HCT116 (cell line): Measurements from ENCODE around the gene KTN1. TPM values are rescaled to one million over a fixed set of nuclear protein-coding genes. Genes with fewer than 3 reads are reported as not detected.

Experiments used
- ATAC-seq: fragments of 200-7000 bp; cut with Tn5 transposase; 2 replicates; pipeline ENCODE4 v1.9.1; 2020; ENCODE audit warnings: mild to moderate bottlenecking, moderate library complexity
- BruUV-seq: library from RNA; stranded (reverse); fragments of 400-500 nt; replicated peaks from 2 replicates; lab custom pipeline; 2021; lab: Mats Ljungman, UMichigan
- CTCF ChIA-PET: fragments of 300-600 bp; sonication (Branson Sonifier 250); formaldehyde crosslinking; loops from one replicate; lab custom pipeline; 2021; ENCODE audit warnings: antibody characterized with exemption; lab: Charles Lee
- POLR2A ChIA-PET: fragments of 300-600, 350-600 bp; sonication (Branson Sonifier 250); formaldehyde crosslinking; loops from one replicate; lab custom pipeline; 2021; ENCODE audit warnings: antibody characterized with exemption; lab: Charles Lee
- RAD21 ChIA-PET, 2 experiments: fragments of 300-600 bp; sonication (Branson Sonifier 250); formaldehyde crosslinking; loops; one replicate each; lab custom pipeline; 2023; ENCODE audit warnings: low total read pairs in 2 of 2; ENCODE audit not compliant: uncharacterized antibody in 2 of 2, unreplicated experiment in 2 of 2, low non-redundant PET in 1 of 2; lab: Charles Lee
- DNase-seq: peaks from one replicate; pipeline ENCODE4 v3.0.0-alpha.2; 2010; ENCODE audit warnings: low read depth, low spot score
- H2AFZ ChIP-seq: fragments of 200-600 bp; shearing (Covaris generic), sonication (generic); 2 replicates; pipeline ENCODE4 v1.6.1; 2017; ENCODE audit warnings: low read depth, mixed run types, mixed read lengths, antibody characterized with exemption, low read length; ENCODE audit not compliant: poor library complexity, severe bottlenecking
- H3K27ac ChIP-seq: 2 replicates; pipeline ENCODE4 v1.5.1; 2012; ENCODE audit warnings: low read depth, low read length
- H3K27me3 ChIP-seq: fragments of 200-600 bp; sonication (generic); 2 replicates; pipeline ENCODE4 v1.6.1; 2016; ENCODE audit warnings: mixed run types, low read length, mixed read lengths; ENCODE audit not compliant: insufficient read depth
- H3K36me3 ChIP-seq, 2 experiments: fragments of 200-500 bp in 1 of 2; fragments of 200-600 bp in 1 of 2; sonication (Bioruptor generic) in 1 of 2; sonication (generic) in 1 of 2; 2 replicates each; pipeline versions ENCODE4 v1.5.1 to v1.6.1; 2014 to 2016; ENCODE audit warnings: low read length in 2 of 2, inconsistent platforms in 1 of 2, mixed read lengths in 1 of 2, mixed run types in 1 of 2; ENCODE audit not compliant: insufficient read depth in 2 of 2, control insufficient read depth in 1 of 2
- H3K4me1 ChIP-seq, 2 experiments: fragments of 200-600 bp in 1 of 2; sonication (generic) in 1 of 2; 2 replicates each; pipeline versions ENCODE4 v1.5.1 to v1.6.1; 2012 to 2017; ENCODE audit warnings: low read length in 2 of 2, inconsistent platforms in 1 of 2, mild to moderate bottlenecking in 1 of 2, mixed read lengths in 1 of 2, mixed run types in 1 of 2, moderate library complexity in 1 of 2; ENCODE audit not compliant: insufficient read depth in 2 of 2, control insufficient read depth in 1 of 2
- H3K4me2 ChIP-seq: fragments of 200-600 bp; sonication (generic); 2 replicates; pipeline ENCODE4 v1.6.1; 2017; ENCODE audit warnings: mixed run types, low read length, mixed read lengths
- H3K4me3 ChIP-seq, 2 experiments: fragments of 200-600 bp in 1 of 2; sonication (generic) in 1 of 2; replicated peaks in 1 of 2; 2 replicates each; pipeline ENCODE4 v1.5.1; 2011 to 2016; ENCODE audit warnings: low read length in 2 of 2, control low read depth in 1 of 2, low read depth in 1 of 2, mild to moderate bottlenecking in 1 of 2, mixed read lengths in 1 of 2, mixed run types in 1 of 2
- H3K79me2 ChIP-seq: fragments of 200-600 bp; sonication (generic); 2 replicates; pipeline ENCODE4 v1.6.1; 2017; ENCODE audit warnings: mild to moderate bottlenecking, mixed run types, low read length, moderate library complexity, mixed read lengths; ENCODE audit not compliant: insufficient read depth
- H3K9ac ChIP-seq: fragments of 200-600 bp; sonication (generic); 2 replicates; pipeline ENCODE4 v1.6.1; 2016; ENCODE audit warnings: low read length, mixed read lengths
- H3K9me2 ChIP-seq: fragments of 200-600 bp; sonication (generic), shearing (Covaris generic); 2 replicates; pipeline ENCODE4 v1.6.1; 2017; ENCODE audit warnings: mixed run types, mild to moderate bottlenecking, moderate library complexity; ENCODE audit not compliant: insufficient read depth
- H3K9me3 ChIP-seq, 2 experiments: fragments of 200-500 bp in 1 of 2; fragments of 200-600 bp in 1 of 2; sonication (Bioruptor generic) in 1 of 2; sonication (generic) in 1 of 2; 2 replicates each; pipeline ENCODE4 v1.6.1; 2014 to 2017; ENCODE audit warnings: low read length in 2 of 2, mixed read lengths in 2 of 2, inconsistent platforms in 1 of 2, low read depth in 1 of 2, mild to moderate bottlenecking in 1 of 2, mixed run types in 1 of 2, moderate library complexity in 1 of 2; ENCODE audit not compliant: control insufficient read depth in 1 of 2, insufficient read depth in 1 of 2
- H4K20me1 ChIP-seq: fragments of 200-600 bp; sonication (generic), shearing (Covaris generic); 2 replicates; pipeline ENCODE4 v1.6.1; 2017; ENCODE audit warnings: mixed run types, mild to moderate bottlenecking, moderate library complexity; ENCODE audit not compliant: insufficient read depth
- ATF3 ChIP-seq: IDR thresholded peaks from 2 replicates; pipeline ENCODE4 v1.6.1; 2012
- CBX3 ChIP-seq: IDR thresholded peaks from 2 replicates; pipeline ENCODE4 v1.6.1; 2012; ENCODE audit warnings: low read depth
- CEBPB ChIP-seq: IDR thresholded peaks from 2 replicates; pipeline ENCODE4 v1.6.1; 2012; ENCODE audit warnings: low read depth
- CTCF ChIP-seq, 3 experiments: fragments of 200-600 bp in 1 of 3; sonication (generic) in 1 of 3; IDR thresholded peaks in 2 of 3; conservative IDR thresholded peaks in 1 of 3; 2 replicates each; pipeline ENCODE4 v1.5.1; 2012 to 2017; ENCODE audit warnings: low read depth in 2 of 3, low read length in 2 of 3, antibody characterized with exemption in 1 of 3, borderline replicate concordance in 1 of 3, control low read depth in 1 of 3, mild to moderate bottlenecking in 1 of 3, mixed read lengths in 1 of 3, mixed run types in 1 of 3, moderate library complexity in 1 of 3; ENCODE audit not compliant: insufficient read depth in 1 of 3
- EGR1 ChIP-seq: IDR thresholded peaks from 2 replicates; pipeline ENCODE4 v1.6.1; 2012; ENCODE audit warnings: low read depth
- ELF1 ChIP-seq: IDR thresholded peaks from 2 replicates; pipeline ENCODE4 v1.6.1; 2012; ENCODE audit warnings: low read depth, borderline replicate concordance
- EZH2 ChIP-seq: fragments of 200-600 bp; sonication (generic); IDR thresholded peaks from 2 replicates; pipeline ENCODE4 v1.6.1; 2017; ENCODE audit warnings: antibody characterized with exemption, mixed run types
- FOSL1 ChIP-seq: IDR thresholded peaks from 2 replicates; pipeline ENCODE4 v1.6.1; 2012; ENCODE audit warnings: low read depth
- JUND ChIP-seq: IDR thresholded peaks from 2 replicates; pipeline ENCODE4 v1.6.1; 2012
- MAX ChIP-seq: IDR thresholded peaks from 2 replicates; pipeline ENCODE4 v1.6.1; 2012
- POLR2A ChIP-seq: IDR thresholded peaks from 2 replicates; pipeline ENCODE4 v1.7.0; 2011; ENCODE audit warnings: borderline replicate concordance; ENCODE audit not compliant: insufficient read depth, insufficient read length; ENCODE audit errors: extremely low read depth
- POLR2AphosphoS5 ChIP-seq: IDR thresholded peaks from 2 replicates; pipeline ENCODE4 v1.6.1; 2011; ENCODE audit warnings: mild to moderate bottlenecking, low read depth, low read length, moderate library complexity
- SRF ChIP-seq: IDR thresholded peaks from 2 replicates; pipeline ENCODE4 v1.6.1; 2012; ENCODE audit warnings: low read depth
- TCF7L2 ChIP-seq: IDR thresholded peaks from 2 replicates; pipeline ENCODE4 v1.7.0; 2011; ENCODE audit warnings: borderline replicate concordance, inconsistent platforms; ENCODE audit not compliant: insufficient read depth, insufficient read length; ENCODE audit errors: extremely low read depth
- YY1 ChIP-seq: IDR thresholded peaks from 2 replicates; pipeline ENCODE4 v1.6.1; 2011; ENCODE audit warnings: low read length, low read depth, moderate library complexity, mild to moderate bottlenecking; ENCODE audit not compliant: insufficient replicate concordance; ENCODE audit errors: extremely low read depth
- ZBTB33 ChIP-seq: IDR thresholded peaks from 2 replicates; pipeline ENCODE4 v1.6.1; 2011; ENCODE audit warnings: mild to moderate bottlenecking, low read length, moderate library complexity; ENCODE audit not compliant: insufficient replicate concordance; ENCODE audit errors: extremely low read depth
- ZNF274 ChIP-seq: fragments of 200-500 bp; sonication (Bioruptor generic); IDR thresholded peaks from 2 replicates; pipeline ENCODE4 v1.6.1; 2014; ENCODE audit warnings: mild to moderate bottlenecking, low read depth, low read length, inconsistent platforms
- intact Hi-C: fragments of 100-400 bp; cut with micrococcal nuclease; formaldehyde crosslinking; loops from 2 replicates; pipeline ENCODE4 v1.10.0; 2022
- total RNA-seq: library from RNA; stranded (reverse); gene quantifications from one replicate; pipeline ENCODE4 v1.2.1, GENCODE V29; 2021; ENCODE audit not compliant: unreplicated experiment

Gene KTN1
- total RNA-seq, 1 experiment from 2014 or later: 105 TPM

GRCh38 chr14:55605793-55606192 lies 25.8 kb downstream of the KTN1 start:
- Histone ChIP-seq H3K4me3 (0 out of 4 replicates have a peak overlapping the region, but pooled peaks of 1 of the 2 experiments have one; percentile 1), H3K9me2 (no peaks in the 10 kb centered on the region), H4K20me1 (0 out of 2 replicates have a peak, but pooled peaks cover 4% of the 10 kb centered on the region), H3K27me3 (no peaks in the 10 kb centered on the region), H3K36me3 (no peaks in the 10 kb centered on the region), H3K4me2 (peak overlapping the region; percentile 57), H3K9me3 (no peaks in the 10 kb centered on the region), H3K4me1 (peaks cover 70 to 76% of the 10 kb centered on the region in 2 experiments), H3K9ac (no peak overlapping the region), H2AFZ (no peak overlapping the region), H3K79me2 (peaks cover 100% of the 10 kb centered on the region), H3K27ac (peak overlapping the region; percentile 14; the same call in 1 of the 2 replicates)
- peak; percentile 41; the same call in 1 of the 2 replicates for ATAC-seq
- no TSS peak for BruUV-seq
- ChIA-PET RAD21 (no interaction called here), CTCF (no interaction called here), POLR2A (no interaction called here)
- DNase-seq: no peak
- intact Hi-C loops: no loop called here
- TF ChIP-seq MAX: no peak
- no peak for TF ChIP-seq CTCF (IDR thresholded peaks at IDR 0.05 in 2 of 3, conservative IDR thresholded peaks at IDR 0.05 in 1 of 3; ENCODE audit: borderline replicate concordance in 1 of 3, insufficient read depth in 1 of 3, low read depth in 2 of 3, low read length in 2 of 3)
- no peak for TF ChIP-seq TCF7L2
- TF ChIP-seq YY1: no peak
- no peak for TF ChIP-seq POLR2AphosphoS5
- no peak for TF ChIP-seq ZBTB33
- no peak for TF ChIP-seq ZNF274
- TF ChIP-seq EGR1: no peak
- no peak for TF ChIP-seq POLR2A
- TF ChIP-seq CEBPB: no peak
- no peak for TF ChIP-seq EZH2
- no peak for TF ChIP-seq ATF3
- no peak for TF ChIP-seq CBX3
- TF ChIP-seq SRF: no peak
- TF ChIP-seq FOSL1: no peak
- TF ChIP-seq JUND: no peak
- TF ChIP-seq ELF1: no peak
- TF ChIP-seq, all 23 proteins: peak for 0
